Suprapubic skin (tissue), 4 donors: ENCODE measurements around the gene PRDX2. TPM values are rescaled to one million over a fixed set of nuclear protein-coding genes. Genes with fewer than 3 reads are reported as not detected.
"Not testable (repeated sequence)": the region's sequence is repeated elsewhere in the genome, so short reads cannot be mapped to it uniquely, and the experiment has no call there.

Experiments used
- DNase-seq, 2 donors: peaks; one replicate each; pipeline ENCODE4 v3.0.0-alpha.2; 2019; ENCODE audit warnings: low spot score in 2 of 2
- H3K27ac ChIP-seq: fragments of 200-600 bp; sonication (generic); one replicate; pipeline ENCODE4 v1.5.1; 2019
- H3K27me3 ChIP-seq: fragments of 200-600 bp; sonication (generic); one replicate; pipeline ENCODE4 v1.5.1; 2019
- H3K36me3 ChIP-seq: fragments of 200-600 bp; sonication (generic); one replicate; pipeline ENCODE4 v1.5.1; 2019
- H3K4me1 ChIP-seq: fragments of 200-600 bp; sonication (generic); one replicate; pipeline ENCODE4 v1.5.1; 2019
- H3K4me3 ChIP-seq: fragments of 200-600 bp; sonication (generic); one replicate; pipeline ENCODE4 v1.5.1; 2019; ENCODE audit warnings: mild to moderate bottlenecking
- H3K9me3 ChIP-seq: fragments of 200-600 bp; sonication (generic); one replicate; pipeline ENCODE4 v1.5.1; 2019
- EP300 ChIP-seq: sonication (generic); formaldehyde crosslinking; IDR thresholded peaks from one replicate; pipeline ENCODE4 v1.6.1; 2017; ENCODE audit warnings: antibody characterized with exemption
- POLR2A ChIP-seq, 2 donors: fragments of 450-650 bp; IDR thresholded peaks; one replicate each; pipeline ENCODE4 v1.6.1; 2017; ENCODE audit warnings: antibody characterized with exemption in 2 of 2, mild to moderate bottlenecking in 2 of 2, moderate library complexity in 2 of 2
- POLR2AphosphoS5 ChIP-seq, 3 donors: sonication (generic); formaldehyde crosslinking; IDR thresholded peaks; one replicate each; pipeline ENCODE4 v1.6.1; 2017; ENCODE audit warnings: antibody characterized with exemption in 3 of 3
- WGBS: methylation state at CpG from one replicate; pipeline ENCODE4 v1.1.5; 2018; 5-methylcytosine and 5-hydroxymethylcytosine counted together
- total RNA-seq, 4 donors: library from RNA; depleted of rRNA; stranded (reverse); fragments of >200 nt; gene quantifications; one replicate each; pipeline ENCODE4 v1.1.0, GENCODE V29; 2016
- TF ChIP-seq, protein P1 (sequence below), 2 donors: fragments of 200-600 bp in 1 of 2; fragments of 450-650 bp in 1 of 2; sonication (generic) in 1 of 2; IDR thresholded peaks; one replicate each; pipeline ENCODE4 v1.5.1; 2016 to 2019; ENCODE audit warnings: antibody characterized with exemption in 2 of 2, mild to moderate bottlenecking in 1 of 2, moderate library complexity in 1 of 2

Gene PRDX2
- total RNA-seq, 4 donors from 2014 or later, result 270 to 579 (median 540) TPM

- Histone ChIP-seq H3K27me3 (no peaks in the 10 kb centered on the region), H3K36me3 (peaks cover 24% of the 10 kb centered on the region), H3K27ac (peak overlapping the region; percentile 58), H3K9me3 (no peaks in the 10 kb centered on the region), H3K4me1 (peaks cover 34% of the 10 kb centered on the region), H3K4me3 (peak overlapping the region; percentile 80)
- no peak for DNase-seq
- TF ChIP-seq, protein P1, sequence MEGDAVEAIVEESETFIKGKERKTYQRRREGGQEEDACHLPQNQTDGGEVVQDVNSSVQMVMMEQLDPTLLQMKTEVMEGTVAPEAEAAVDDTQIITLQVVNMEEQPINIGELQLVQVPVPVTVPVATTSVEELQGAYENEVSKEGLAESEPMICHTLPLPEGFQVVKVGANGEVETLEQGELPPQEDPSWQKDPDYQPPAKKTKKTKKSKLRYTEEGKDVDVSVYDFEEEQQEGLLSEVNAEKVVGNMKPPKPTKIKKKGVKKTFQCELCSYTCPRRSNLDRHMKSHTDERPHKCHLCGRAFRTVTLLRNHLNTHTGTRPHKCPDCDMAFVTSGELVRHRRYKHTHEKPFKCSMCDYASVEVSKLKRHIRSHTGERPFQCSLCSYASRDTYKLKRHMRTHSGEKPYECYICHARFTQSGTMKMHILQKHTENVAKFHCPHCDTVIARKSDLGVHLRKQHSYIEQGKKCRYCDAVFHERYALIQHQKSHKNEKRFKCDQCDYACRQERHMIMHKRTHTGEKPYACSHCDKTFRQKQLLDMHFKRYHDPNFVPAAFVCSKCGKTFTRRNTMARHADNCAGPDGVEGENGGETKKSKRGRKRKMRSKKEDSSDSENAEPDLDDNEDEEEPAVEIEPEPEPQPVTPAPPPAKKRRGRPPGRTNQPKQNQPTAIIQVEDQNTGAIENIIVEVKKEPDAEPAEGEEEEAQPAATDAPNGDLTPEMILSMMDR (IDR thresholded peaks at IDR 0.05), result no peak
- TF ChIP-seq EP300, result no peak
- TF ChIP-seq POLR2AphosphoS5 (IDR thresholded peaks at IDR 0.05), result no peak
- TF ChIP-seq POLR2A (IDR thresholded peaks at IDR 0.05), result no peak
- 16% methylated on average over 14 of the region's 38 CpGs for WGBS
Measured at GRCh38 chr19:12800923-12801465, 606 bp downstream of the PRDX2 start.

GRCh38 chr19:12800466-12800770 is 1.2 kb downstream of the PRDX2 start:
- Histone ChIP-seq H3K4me3 (peak overlapping the region; percentile 80), H3K36me3 (peaks cover 24% of the 10 kb centered on the region), H3K27me3 (no peaks in the 10 kb centered on the region), H3K9me3 (no peaks in the 10 kb centered on the region), H3K27ac (peak overlapping the region; percentile 58), H3K4me1 (peaks cover 38% of the 10 kb centered on the region)
- TF ChIP-seq, protein P1 (IDR thresholded peaks at IDR 0.05), result no peak
- TF ChIP-seq EP300 (no peak), POLR2A (IDR thresholded peaks at IDR 0.05) (no peak), POLR2AphosphoS5 (IDR thresholded peaks at IDR 0.05) (no peak)
- DNase-seq, result no peak
- WGBS, result 67% methylated on average over 1 of the region's 1 CpG

- DNase-seq, result no peak
- no peaks in the 10 kb centered on the region for H3K9me3 ChIP-seq
- no peaks in the 10 kb centered on the region for H3K27me3 ChIP-seq
- H3K4me1 ChIP-seq, result peaks cover 43% of the 10 kb centered on the region
- WGBS, result 92% methylated on average over 7 of the region's 18 CpGs
- H3K27ac ChIP-seq, result no peak overlapping the region
- TF ChIP-seq POLR2A (IDR thresholded peaks at IDR 0.05), result no peak
- TF ChIP-seq EP300, result no peak
- TF ChIP-seq POLR2AphosphoS5 (IDR thresholded peaks at IDR 0.05), result no peak
- TF ChIP-seq, protein P1 (IDR thresholded peaks at IDR 0.05), result no peak
- peak overlapping the region; percentile 80 for H3K4me3 ChIP-seq
- peaks cover 24% of the 10 kb centered on the region for H3K36me3 ChIP-seq
Measured at GRCh38 chr19:12799742-12800465, 1.7 kb downstream of the PRDX2 start.

- not testable (repeated sequence) for H3K27me3 ChIP-seq, H3K4me3 ChIP-seq, DNase-seq, H3K9me3 ChIP-seq, H3K27ac ChIP-seq
- WGBS, result 97% methylated on average over 7 of the region's 7 CpGs
- Histone ChIP-seq H3K4me1 (peaks cover 55% of the 10 kb centered on the region), H3K36me3 (peaks cover 24% of the 10 kb centered on the region)
Measured at GRCh38 chr19:12797607-12798006, 4.0 kb downstream of the PRDX2 start.

GRCh38 chr19:12797141-12797587 is 4.4 kb downstream of the PRDX2 start:
- Histone ChIP-seq H3K36me3 (peaks cover 24% of the 10 kb centered on the region), H3K4me3 (no peak overlapping the region), H3K27me3 (no peaks in the 10 kb centered on the region), H3K9me3 (no peaks in the 10 kb centered on the region), H3K27ac (no peak overlapping the region), H3K4me1 (peaks cover 51% of the 10 kb centered on the region)
- WGBS, result 90% methylated on average over 6 of the region's 6 CpGs
- no peak for TF ChIP-seq POLR2AphosphoS5 (IDR thresholded peaks at IDR 0.05)
- no peak for TF ChIP-seq POLR2A (IDR thresholded peaks at IDR 0.05)
- TF ChIP-seq, protein P1 (IDR thresholded peaks at IDR 0.05), result no peak
- TF ChIP-seq EP300, result no peak
- no peak for DNase-seq
